ENCODE measurements around the gene PTPRN2. TPM values are rescaled to one million over a fixed set of nuclear protein-coding genes. Genes with fewer than 3 reads are reported as not detected.
"Not testable (repeated sequence)": the region's sequence is repeated elsewhere in the genome, so short reads cannot be mapped to it uniquely, and the experiment has no call there.

PTPRN2 gene
- total RNA-seq, 1 donor, result 0.09 TPM

DNA sequence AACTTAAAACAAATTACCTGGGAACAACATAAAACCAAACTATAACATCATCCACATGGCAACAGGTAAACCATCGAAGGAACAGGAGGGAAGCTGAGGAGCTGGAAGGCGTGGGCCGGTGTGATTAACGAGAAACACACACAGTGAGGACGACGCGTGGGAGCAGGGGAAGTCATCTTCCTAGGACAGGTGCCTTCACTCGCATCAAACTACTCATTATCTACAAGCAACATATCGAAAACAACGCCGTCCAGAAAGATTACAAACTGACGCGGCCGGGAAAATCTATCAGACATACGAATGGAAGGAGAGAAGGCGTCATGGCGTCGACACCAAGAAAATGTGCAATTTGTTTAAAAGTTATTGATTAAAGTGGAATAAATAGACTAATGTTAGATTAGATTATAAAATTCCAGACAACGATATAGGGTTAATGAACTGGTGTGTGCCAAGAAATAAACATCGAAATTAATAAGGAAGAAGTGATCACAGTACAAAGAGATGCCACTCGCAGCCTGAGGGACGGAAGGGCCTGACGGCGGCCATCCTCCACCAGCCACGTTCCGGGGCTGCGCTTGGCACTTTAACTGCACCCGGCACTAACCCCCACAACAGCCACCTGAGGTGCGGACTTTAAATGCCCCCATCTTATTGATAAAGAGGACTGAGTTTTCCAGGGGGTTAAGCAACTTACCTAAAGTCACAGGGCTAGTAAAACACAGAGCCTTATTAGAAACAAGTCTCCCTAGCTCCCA, 669.1 kb downstream of the PTPRN2 start:
- TF ChIP-seq, protein P1, sequence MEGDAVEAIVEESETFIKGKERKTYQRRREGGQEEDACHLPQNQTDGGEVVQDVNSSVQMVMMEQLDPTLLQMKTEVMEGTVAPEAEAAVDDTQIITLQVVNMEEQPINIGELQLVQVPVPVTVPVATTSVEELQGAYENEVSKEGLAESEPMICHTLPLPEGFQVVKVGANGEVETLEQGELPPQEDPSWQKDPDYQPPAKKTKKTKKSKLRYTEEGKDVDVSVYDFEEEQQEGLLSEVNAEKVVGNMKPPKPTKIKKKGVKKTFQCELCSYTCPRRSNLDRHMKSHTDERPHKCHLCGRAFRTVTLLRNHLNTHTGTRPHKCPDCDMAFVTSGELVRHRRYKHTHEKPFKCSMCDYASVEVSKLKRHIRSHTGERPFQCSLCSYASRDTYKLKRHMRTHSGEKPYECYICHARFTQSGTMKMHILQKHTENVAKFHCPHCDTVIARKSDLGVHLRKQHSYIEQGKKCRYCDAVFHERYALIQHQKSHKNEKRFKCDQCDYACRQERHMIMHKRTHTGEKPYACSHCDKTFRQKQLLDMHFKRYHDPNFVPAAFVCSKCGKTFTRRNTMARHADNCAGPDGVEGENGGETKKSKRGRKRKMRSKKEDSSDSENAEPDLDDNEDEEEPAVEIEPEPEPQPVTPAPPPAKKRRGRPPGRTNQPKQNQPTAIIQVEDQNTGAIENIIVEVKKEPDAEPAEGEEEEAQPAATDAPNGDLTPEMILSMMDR (IDR thresholded peaks at IDR 0.05; ENCODE audit: insufficient read depth, low read length), result no peak
- H3K4me3 ChIP-seq (ENCODE audit: low read depth, low read length), result no peak overlapping the region
- no peak for DNase-seq (ENCODE audit: low read depth)

DNA sequence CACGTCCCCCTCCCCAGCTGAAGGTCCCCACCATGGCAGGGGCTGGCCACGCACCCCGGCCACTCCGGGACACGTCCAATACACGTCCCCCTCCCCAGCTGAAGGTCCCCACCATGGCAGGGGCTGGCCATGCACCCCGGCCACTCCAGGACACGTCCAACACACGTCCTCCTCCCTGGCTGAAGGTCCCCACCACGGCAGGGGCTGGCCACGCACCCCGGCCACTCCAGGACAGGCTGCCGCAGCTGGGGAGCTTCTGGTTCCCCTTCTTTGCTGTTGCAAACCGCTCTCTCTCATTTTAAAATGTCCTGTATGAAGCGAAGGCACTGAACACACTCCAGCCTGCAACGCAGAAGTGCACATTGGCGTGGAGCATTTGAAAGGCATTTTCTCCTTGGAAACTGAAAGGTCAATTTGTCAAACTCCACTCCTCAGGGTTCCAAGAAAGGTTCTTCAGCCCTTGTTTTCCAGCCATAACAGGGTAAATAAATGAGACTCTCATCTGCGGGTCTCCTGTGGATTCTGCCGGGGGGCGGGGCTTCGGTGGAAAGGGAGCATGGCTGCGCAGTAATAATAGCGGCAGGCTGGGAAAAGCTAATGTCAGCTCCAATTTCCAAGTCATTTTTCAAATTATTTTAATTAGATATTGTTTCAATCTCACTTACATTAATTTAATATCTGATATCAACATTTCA, 670.5 kb downstream of the PTPRN2 start:
- DNase-seq (ENCODE audit: low read depth), result no peak
- H3K4me3 ChIP-seq (ENCODE audit: low read depth, low read length), result no peak overlapping the region
- TF ChIP-seq, protein P1 (IDR thresholded peaks at IDR 0.05; ENCODE audit: insufficient read depth, low read length), result no peak

DNA sequence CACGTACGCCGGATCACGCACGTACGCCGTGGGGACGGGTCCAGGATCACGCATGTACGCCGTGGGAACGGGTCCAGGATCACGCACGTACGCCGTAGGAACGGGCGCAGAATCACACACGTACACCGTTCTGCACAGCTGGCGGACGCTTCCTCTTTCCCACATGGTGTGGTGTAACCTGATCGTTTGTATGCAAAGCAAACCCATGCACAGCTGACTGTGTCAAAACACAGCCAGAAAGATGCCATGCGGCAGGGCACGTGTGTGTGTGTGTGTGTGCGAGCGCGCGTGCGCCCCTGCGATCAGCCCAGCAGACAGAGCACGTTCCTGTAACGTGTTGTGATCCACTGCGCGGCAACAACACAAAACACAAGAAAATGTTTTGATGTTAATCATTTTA, 677.2 kb downstream of the PTPRN2 start:
- H3K4me3 ChIP-seq (ENCODE audit: low read depth, low read length), result no peak overlapping the region
- no peak for DNase-seq (ENCODE audit: low read depth)
- TF ChIP-seq, protein P1 (IDR thresholded peaks at IDR 0.05; ENCODE audit: insufficient read depth, low read length), result no peak

DNA sequence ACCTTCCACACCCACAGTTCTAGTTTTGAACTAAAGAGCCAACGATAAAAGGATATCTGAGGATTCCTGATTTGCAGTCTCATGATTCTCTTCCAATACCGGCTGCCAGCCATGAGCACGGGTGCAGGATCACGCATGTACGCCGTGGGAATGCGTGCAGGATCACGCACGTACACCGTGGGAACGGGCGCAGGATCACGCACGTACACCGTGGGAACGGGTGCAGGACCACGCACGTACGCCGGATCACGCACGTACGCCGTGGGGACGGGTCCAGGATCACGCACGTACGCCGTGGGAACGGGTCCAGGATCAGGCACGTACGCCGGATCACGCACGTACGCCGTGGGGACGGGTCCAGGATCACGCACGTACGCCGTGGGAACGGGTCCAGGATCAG, 677.6 kb downstream of the PTPRN2 start:
- H3K4me3 ChIP-seq (ENCODE audit: low read depth, low read length); DNase-seq (ENCODE audit: low read depth): not testable (repeated sequence)

DNA sequence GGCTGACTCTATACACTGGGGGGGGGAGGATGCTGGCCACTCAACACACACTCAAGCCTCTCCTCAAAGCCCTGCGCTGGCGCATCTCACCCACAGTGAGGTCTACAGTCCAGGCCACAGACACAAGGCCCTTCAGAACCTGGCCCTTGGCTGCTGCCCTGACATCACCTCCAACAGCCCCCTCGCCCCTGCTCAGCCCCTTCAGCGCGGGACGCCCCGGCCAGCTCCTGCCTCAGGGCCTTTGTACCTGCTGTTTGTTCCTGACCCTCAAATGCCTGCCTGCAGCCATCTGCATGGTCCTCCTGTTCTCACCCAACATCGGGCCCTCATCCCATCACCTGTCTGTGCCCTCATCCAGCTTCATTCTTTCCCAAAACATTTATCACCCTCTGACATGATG, 678.3 kb downstream of the PTPRN2 start:
- no peak for DNase-seq (ENCODE audit: low read depth)
- TF ChIP-seq, protein P1 (IDR thresholded peaks at IDR 0.05; ENCODE audit: insufficient read depth, low read length), result no peak
- H3K4me3 ChIP-seq (ENCODE audit: low read depth, low read length), result no peak overlapping the region

DNA sequence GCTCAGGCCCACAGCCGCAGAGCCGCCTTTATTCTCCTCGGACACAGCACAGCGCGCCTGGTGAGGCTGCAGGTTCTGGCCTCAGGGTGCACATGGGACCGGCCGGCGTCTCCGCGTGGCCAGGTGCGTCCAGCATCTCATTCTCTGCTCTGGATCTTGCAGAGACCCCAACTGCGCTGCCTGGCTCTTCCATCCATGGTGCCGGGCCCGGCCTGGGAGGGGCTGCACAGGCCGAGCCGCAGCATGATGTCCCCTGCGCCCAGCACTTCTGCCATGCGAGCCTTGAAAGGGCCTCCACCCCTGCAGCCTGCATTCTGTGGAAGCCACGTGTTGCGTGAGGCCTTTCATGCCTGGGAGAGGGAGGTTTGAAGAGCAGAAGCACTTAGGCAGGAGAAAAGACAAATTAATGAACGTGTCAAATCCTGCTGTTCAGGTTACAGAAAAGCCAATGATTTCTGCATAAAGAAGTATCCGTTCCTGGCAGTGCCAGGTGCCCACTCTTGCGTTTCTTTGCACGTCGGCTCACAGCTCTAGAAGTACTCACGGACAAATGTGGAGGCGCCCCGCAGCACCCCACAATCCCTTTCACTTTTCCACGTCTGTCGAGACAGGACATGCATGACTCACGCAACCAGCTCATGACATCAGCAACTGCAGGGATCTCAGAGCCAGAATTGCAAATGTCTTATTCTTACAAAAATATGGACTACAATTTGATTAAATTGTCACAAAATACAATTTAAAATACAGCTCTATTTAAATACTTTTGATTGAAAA, 679.4 kb downstream of the PTPRN2 start:
- TF ChIP-seq, protein P1 (IDR thresholded peaks at IDR 0.05; ENCODE audit: insufficient read depth, low read length), result no peak
- DNase-seq (ENCODE audit: low read depth), result no peak

DNA sequence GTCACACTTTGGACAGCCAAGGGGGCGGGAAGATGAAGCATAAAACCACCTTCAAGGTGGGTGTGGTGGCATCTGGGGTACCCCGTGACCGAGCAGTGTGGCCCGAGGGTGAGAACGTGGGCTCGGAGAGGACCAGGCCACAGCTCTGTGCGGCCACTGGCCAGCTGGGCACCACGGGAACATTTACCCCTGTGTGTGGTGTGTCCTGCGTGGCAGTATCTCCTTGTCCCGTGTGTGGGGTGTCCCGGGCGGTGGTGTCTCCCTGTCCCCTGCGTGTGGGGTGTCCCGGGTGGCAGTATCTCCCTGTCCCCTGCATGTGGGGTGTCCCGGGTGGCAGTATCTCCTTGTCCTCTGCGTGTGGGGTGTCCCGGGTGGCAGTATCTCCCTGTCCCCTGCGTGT, 680.5 kb downstream of the PTPRN2 start:
- no peak for DNase-seq (ENCODE audit: low read depth)
- H3K4me3 ChIP-seq (ENCODE audit: low read depth, low read length), result no peak overlapping the region
- TF ChIP-seq, protein P1 (IDR thresholded peaks at IDR 0.05; ENCODE audit: insufficient read depth, low read length), result no peak

More for the DNA sequence above, 679.4 kb downstream of the PTPRN2 start:
- H3K4me3 ChIP-seq (ENCODE audit: low read depth, low read length), result no peak overlapping the region

All from fibroblast of the aortic adventitia (primary cell).